ENCODE data around the gene ANKLE2. TPM values are rescaled to one million over a fixed set of nuclear protein-coding genes. Genes with fewer than 3 reads are reported as not detected.
A peak's percentile ranks its signal among the peaks of the same experiment; 100 is the strongest.

The ANKLE2 gene
- total and polyA plus RNA-seq, 2 of the 13 experiments (the other 11 are each of a cell fraction or from before 2014, with no cell fraction given), result 35.3 to 37.1 TPM

GRCh38 chr12:132710405-132711079 is 51.1 kb downstream of the ANKLE2 start, which contains the start of gene PGAM5 (continued):
- TF ChIP-seq ZNF644 (CRISPR knock-in tag; IDR thresholded peaks at IDR 0.05; ENCODE audit: low read depth) (no peak), ATF1 (CRISPR knock-in tag; IDR thresholded peaks at IDR 0.05) (no peak), ZNF737 (CRISPR knock-in tag; IDR thresholded peaks at IDR 0.05; ENCODE audit: borderline replicate concordance) (no peak), SRSF1 (optimal IDR thresholded peaks at IDR 0.05; ENCODE audit: low read depth, low read length) (peak; percentile 41), SP5 (CRISPR knock-in tag; IDR thresholded peaks at IDR 0.05; ENCODE audit: borderline replicate concordance, low read depth) (0 out of 2 replicates have a peak, but pooled peaks have one; percentile 47), NFAT5 (CRISPR knock-in tag; IDR thresholded peaks at IDR 0.05) (peak; percentile 92), BCLAF1 (IDR thresholded peaks at IDR 0.05) (no peak), ZNF225 (CRISPR knock-in tag; IDR thresholded peaks at IDR 0.05) (0 out of 2 replicates have a peak, but pooled peaks have one; percentile 54), MEIS2 (CRISPR knock-in tag; IDR thresholded peaks at IDR 0.05) (peak; percentile 53; the same call in 1 of the 2 replicates), KLF12 (CRISPR knock-in tag; IDR thresholded peaks at IDR 0.05; ENCODE audit: borderline replicate concordance) (peak; percentile 91), ZNF430 (CRISPR knock-in tag; IDR thresholded peaks at IDR 0.05) (peak; percentile 74), HOXD1 (CRISPR knock-in tag; IDR thresholded peaks at IDR 0.05) (no peak), ZFY (CRISPR knock-in tag; IDR thresholded peaks at IDR 0.05) (peak; percentile 59; the same call in 1 of the 2 replicates), TFAP4 (IDR thresholded peaks at IDR 0.05; ENCODE audit: borderline replicate concordance, low read depth) (peak; percentile 9; the same call in 1 of the 2 replicates), ZNF891 (CRISPR knock-in tag; IDR thresholded peaks at IDR 0.05) (peak; percentile 96), ZNF773 (CRISPR knock-in tag; IDR thresholded peaks at IDR 0.05; ENCODE audit: borderline replicate concordance) (no peak), UBTF (CRISPR knock-in tag; IDR thresholded peaks at IDR 0.05) (0 out of 2 replicates have a peak, but pooled peaks have one; percentile 7), MEF2D (CRISPR knock-in tag; IDR thresholded peaks at IDR 0.05) (peak; percentile 47; the same call in 1 of the 2 replicates), PAWR (CRISPR knock-in tag; IDR thresholded peaks at IDR 0.05; ENCODE audit: borderline replicate concordance) (no peak; the same call in 1 of the 2 replicates)
